HG03095 (cell line): ENCODE measurements around the gene MAP2K5.
"Not testable (repeated sequence)": the region's sequence is repeated elsewhere in the genome, so short reads cannot be mapped to it uniquely, and the experiment has no call there.

ENCODE experiments used
- ATAC-seq: cut with Tn5 transposase; IDR thresholded peaks from one replicate; pipeline ENCODE4 v1.9.1; 2021; ENCODE audit warnings: moderate library complexity; ENCODE audit not compliant: unreplicated experiment

The MAP2K5 gene

GRCh38 chr15:67652586-67652985 is 110.1 kb downstream of the MAP2K5 start:
- no peak for ATAC-seq

- ATAC-seq, result no peak
Measured at GRCh38 chr15:67660446-67660845, 117.9 kb downstream of the MAP2K5 start.

- no peak for ATAC-seq
Measured at GRCh38 chr15:67660874-67661606, 118.5 kb downstream of the MAP2K5 start.

GRCh38 chr15:67670647-67671305 is 128.3 kb downstream of the MAP2K5 start:
- ATAC-seq, result no peak

- not testable (repeated sequence) for ATAC-seq
Measured at GRCh38 chr15:67672834-67673233, 130.3 kb downstream of the MAP2K5 start.

GRCh38 chr15:67674983-67675382 is 132.5 kb downstream of the MAP2K5 start:
- no peak for ATAC-seq

- ATAC-seq, result no peak
Measured at GRCh38 chr15:67678089-67678488, 135.6 kb downstream of the MAP2K5 start.

GRCh38 chr15:67678993-67679392 is 136.5 kb downstream of the MAP2K5 start:
- no peak for ATAC-seq

GRCh38 chr15:67680641-67681040 is 138.1 kb downstream of the MAP2K5 start:
- no peak for ATAC-seq

GRCh38 chr15:67685008-67685599 is 142.6 kb downstream of the MAP2K5 start:
- ATAC-seq, result no peak

GRCh38 chr15:67685716-67686115 is 143.2 kb downstream of the MAP2K5 start:
- ATAC-seq, result no peak

GRCh38 chr15:67690936-67691335 is 148.4 kb downstream of the MAP2K5 start:
- ATAC-seq, result no peak

GRCh38 chr15:67691450-67691849 is 148.9 kb downstream of the MAP2K5 start:
- no peak for ATAC-seq

GRCh38 chr15:67692573-67692972 is 150.1 kb downstream of the MAP2K5 start:
- ATAC-seq, result no peak

- no peak for ATAC-seq
Measured at GRCh38 chr15:67696087-67696486, 153.6 kb downstream of the MAP2K5 start.

- no peak for ATAC-seq
Measured at GRCh38 chr15:67700023-67700422, 157.5 kb downstream of the MAP2K5 start.

GRCh38 chr15:67701669-67702068 is 159.2 kb downstream of the MAP2K5 start:
- ATAC-seq, result no peak

GRCh38 chr15:67707520-67708283 is 165.2 kb downstream of the MAP2K5 start:
- ATAC-seq, result no peak

GRCh38 chr15:67708500-67708899 is 166.0 kb downstream of the MAP2K5 start:
- ATAC-seq, result no peak

- no peak for ATAC-seq
Measured at GRCh38 chr15:67715170-67715569, 172.7 kb downstream of the MAP2K5 start.

- ATAC-seq, result no peak
Measured at GRCh38 chr15:67716171-67716570, 173.7 kb downstream of the MAP2K5 start.
